Upper lobe of left lung (tissue), 6 donors: ENCODE data around the gene DUSP11. TPM values are rescaled to one million over a fixed set of nuclear protein-coding genes. Genes with fewer than 3 reads are reported as not detected.
"Not testable (repeated sequence)": the region's sequence is repeated elsewhere in the genome, so short reads cannot be mapped to it uniquely, and the experiment has no call there.

Experiments
- ATAC-seq, 2 donors: fragments of 200-7000 bp; cut with Tn5 transposase; one replicate each; pipeline ENCODE4 v1.9.1; 2022; ENCODE audit warnings: mild to moderate bottlenecking in 2 of 2, moderate library complexity in 2 of 2; ENCODE audit not compliant: low FRiP score in 2 of 2
- DNase-seq, 2 donors: peaks; one replicate each; pipeline ENCODE4 v3.0.0-alpha.2; 2019 to 2020
- H3K27ac ChIP-seq, 4 donors: fragments of 200-600 bp; sonication (generic); one replicate each; pipeline ENCODE4 v1.5.1; 2016 to 2019
- H3K27me3 ChIP-seq, 4 donors: fragments of 200-600 bp; sonication (generic); one replicate each; pipeline ENCODE4 v1.5.1; 2017 to 2019
- H3K36me3 ChIP-seq, 4 donors: fragments of 200-600 bp; sonication (generic); one replicate each; pipeline ENCODE4 v1.5.1; 2016 to 2019
- H3K4me1 ChIP-seq, 4 donors: fragments of 200-600 bp; sonication (generic); one replicate each; pipeline ENCODE4 v1.5.1; 2018 to 2019
- H3K4me3 ChIP-seq, 4 donors: fragments of 200-600 bp; sonication (generic); one replicate each; pipeline ENCODE4 v1.5.1; 2017 to 2019; ENCODE audit warnings: mild to moderate bottlenecking in 2 of 4, moderate library complexity in 1 of 4
- H3K9me3 ChIP-seq, 4 donors: fragments of 200-600 bp; sonication (generic); one replicate each; pipeline ENCODE4 v1.5.1; 2018 to 2019
- EP300 ChIP-seq, 4 donors: sonication (generic); formaldehyde crosslinking; IDR thresholded peaks; one replicate each; pipeline ENCODE4 v1.5.1; 2017; ENCODE audit warnings: antibody characterized with exemption in 4 of 4, control low read depth in 2 of 4
- POLR2A ChIP-seq, 4 donors: fragments of 450-650 bp; IDR thresholded peaks; one replicate each; pipeline ENCODE4 v1.5.1; 2016 to 2017; ENCODE audit warnings: antibody characterized with exemption in 4 of 4, mild to moderate bottlenecking in 2 of 4
- POLR2AphosphoS5 ChIP-seq, 2 donors: sonication (generic); formaldehyde crosslinking; IDR thresholded peaks; one replicate each; pipeline ENCODE4 v1.5.1; 2017; ENCODE audit warnings: antibody characterized with exemption in 2 of 2
- WGBS, 2 donors: methylation state at CpG; one replicate each; pipeline ENCODE4 v1.1.5; 2017 to 2018; 5-methylcytosine and 5-hydroxymethylcytosine counted together
- total RNA-seq, 6 donors: library from RNA; depleted of rRNA in 4 of 6; stranded (reverse); fragments of >200 nt in 4 of 6; gene quantifications; one replicate each; pipeline versions ENCODE4 v1.1.0 to v1.2.1, GENCODE V29; 2016 to 2021
- TF ChIP-seq, protein P1 (sequence below), 6 experiments: fragments of 450-650 bp in 4 of 6; fragments of 200-600 bp in 2 of 6; sonication (generic) in 2 of 6; IDR thresholded peaks; one replicate each; pipeline ENCODE4 v1.5.1; 2016 to 2019; ENCODE audit warnings: antibody characterized with exemption in 6 of 6
- donor health status: DM: no; HTN: no; CAD: no; lungs with moderate emphysema.
- donor health status: DM: no; HTN: yes; CAD: no; lungs with severe emphysema.

The DUSP11 gene
- total RNA-seq, 6 donors from 2014 or later: 14.2 to 40.9 (median 19.7) TPM

DNA sequence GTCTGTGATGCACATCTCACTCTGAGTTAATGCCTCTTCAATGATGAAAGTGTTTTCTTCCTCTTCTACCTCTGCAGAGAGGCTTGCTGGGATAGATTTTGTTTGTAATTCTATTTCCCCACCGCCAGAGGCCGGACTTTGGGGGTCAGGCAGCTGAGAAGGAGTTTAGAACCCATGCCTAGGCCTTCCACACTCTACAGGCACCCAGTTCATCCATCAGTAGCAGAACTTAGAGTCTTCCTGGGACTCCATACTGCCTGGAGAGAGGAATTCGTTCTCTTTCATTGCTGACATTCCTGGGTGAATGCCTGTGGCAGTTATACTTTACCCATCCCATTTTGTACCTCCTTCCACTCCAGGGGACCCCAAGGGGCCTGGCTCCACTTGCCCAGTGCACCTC, 51.9 kb downstream of the DUSP11 start:
- Histone ChIP-seq H3K27me3 (no peaks in the 10 kb centered on the region), H3K4me1 (no peaks in the 10 kb centered on the region), H3K36me3 (peaks cover 9 to 54% (median 33%) of the 10 kb centered on the region in 4 donors), H3K9me3 (no peaks in the 10 kb centered on the region), H3K27ac (no peak overlapping the region), H3K4me3 (no peak overlapping the region)
- 80 to 82% methylated on average over 3 of the region's 3 CpGs for WGBS, 2 donors
- TF ChIP-seq, protein P1, sequence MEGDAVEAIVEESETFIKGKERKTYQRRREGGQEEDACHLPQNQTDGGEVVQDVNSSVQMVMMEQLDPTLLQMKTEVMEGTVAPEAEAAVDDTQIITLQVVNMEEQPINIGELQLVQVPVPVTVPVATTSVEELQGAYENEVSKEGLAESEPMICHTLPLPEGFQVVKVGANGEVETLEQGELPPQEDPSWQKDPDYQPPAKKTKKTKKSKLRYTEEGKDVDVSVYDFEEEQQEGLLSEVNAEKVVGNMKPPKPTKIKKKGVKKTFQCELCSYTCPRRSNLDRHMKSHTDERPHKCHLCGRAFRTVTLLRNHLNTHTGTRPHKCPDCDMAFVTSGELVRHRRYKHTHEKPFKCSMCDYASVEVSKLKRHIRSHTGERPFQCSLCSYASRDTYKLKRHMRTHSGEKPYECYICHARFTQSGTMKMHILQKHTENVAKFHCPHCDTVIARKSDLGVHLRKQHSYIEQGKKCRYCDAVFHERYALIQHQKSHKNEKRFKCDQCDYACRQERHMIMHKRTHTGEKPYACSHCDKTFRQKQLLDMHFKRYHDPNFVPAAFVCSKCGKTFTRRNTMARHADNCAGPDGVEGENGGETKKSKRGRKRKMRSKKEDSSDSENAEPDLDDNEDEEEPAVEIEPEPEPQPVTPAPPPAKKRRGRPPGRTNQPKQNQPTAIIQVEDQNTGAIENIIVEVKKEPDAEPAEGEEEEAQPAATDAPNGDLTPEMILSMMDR (IDR thresholded peaks at IDR 0.05): no peak
- TF ChIP-seq POLR2AphosphoS5 (IDR thresholded peaks at IDR 0.05): no peak
- no peak for TF ChIP-seq EP300 (IDR thresholded peaks at IDR 0.05)
- TF ChIP-seq POLR2A (IDR thresholded peaks at IDR 0.05): no peak
- ATAC-seq (no peak), DNase-seq (no peak)

DNA sequence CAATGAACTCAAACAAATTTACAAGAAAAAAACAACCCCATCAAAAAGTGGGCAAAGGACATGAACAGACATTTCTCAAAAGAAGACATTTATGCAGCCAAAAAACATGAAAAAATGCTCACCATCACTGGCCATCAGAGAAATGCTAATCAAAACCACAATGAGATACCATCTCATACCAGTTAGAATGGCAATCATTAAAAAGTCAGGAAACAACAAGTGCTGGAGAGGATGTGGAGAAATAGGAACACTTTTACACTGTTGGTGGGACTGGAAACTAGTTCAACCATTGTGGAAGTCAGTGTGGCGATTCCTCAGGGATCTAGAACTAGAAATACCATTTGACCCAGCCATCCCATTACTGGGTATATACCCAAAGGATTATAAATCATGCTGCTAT, 53.2 kb downstream of the DUSP11 start:
- H3K27me3 ChIP-seq, H3K4me3 ChIP-seq, DNase-seq, H3K9me3 ChIP-seq, H3K27ac ChIP-seq, H3K4me1 ChIP-seq, ATAC-seq: not testable (repeated sequence)
- peaks cover 2 to 41% (median 22%) of the 10 kb centered on the region in 4 donors for H3K36me3 ChIP-seq
- WGBS, 2 donors: 100% methylated on average over 1 of the region's 1 CpG

DNA sequence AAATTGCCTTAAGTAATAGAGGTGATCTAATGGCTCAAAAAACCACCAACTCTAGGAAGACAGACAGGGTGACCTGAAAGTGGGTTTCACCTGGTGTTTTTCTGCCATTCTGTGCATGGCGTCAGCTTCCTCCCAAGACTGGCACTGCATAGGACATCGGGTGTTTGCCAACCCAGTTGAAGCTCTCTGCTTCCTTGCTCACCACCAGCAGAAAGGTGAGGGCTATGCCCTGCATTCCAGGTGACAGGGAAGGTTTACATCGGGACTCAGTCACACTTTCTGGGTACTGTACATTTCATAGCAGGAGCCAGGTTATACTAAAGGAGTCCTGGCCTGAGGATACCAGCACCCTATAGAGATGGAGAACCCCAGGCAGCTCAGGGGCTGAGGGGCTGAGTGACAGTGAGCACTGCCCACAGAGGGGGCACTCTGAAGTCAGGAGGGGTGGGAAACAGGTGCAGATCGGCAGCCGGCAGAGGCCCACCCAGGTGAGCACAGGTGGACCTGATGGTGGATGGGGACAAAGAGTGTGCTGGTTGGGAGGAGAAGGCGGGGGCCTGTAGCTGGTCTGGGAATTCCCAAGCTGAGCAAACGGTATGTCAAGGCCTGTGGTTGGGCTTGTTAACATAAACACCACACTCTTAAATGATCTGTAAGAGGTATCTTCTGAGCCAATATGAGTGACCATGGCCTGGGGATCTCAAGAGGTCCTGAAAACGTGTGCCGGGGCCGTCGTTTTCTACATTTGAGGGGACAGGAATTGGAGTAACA, 60.9 kb downstream of the DUSP11 start:
- ATAC-seq: peak in 1 of 2 donors; percentile 46
- TF ChIP-seq, protein P1 (IDR thresholded peaks at IDR 0.05): no peak
- TF ChIP-seq EP300 (IDR thresholded peaks at IDR 0.05): no peak
- TF ChIP-seq POLR2A (IDR thresholded peaks at IDR 0.05): no peak
- no peak for TF ChIP-seq POLR2AphosphoS5 (IDR thresholded peaks at IDR 0.05)
- 81 to 85% methylated on average over 11 of the region's 11 CpGs for WGBS, 2 donors

DNA sequence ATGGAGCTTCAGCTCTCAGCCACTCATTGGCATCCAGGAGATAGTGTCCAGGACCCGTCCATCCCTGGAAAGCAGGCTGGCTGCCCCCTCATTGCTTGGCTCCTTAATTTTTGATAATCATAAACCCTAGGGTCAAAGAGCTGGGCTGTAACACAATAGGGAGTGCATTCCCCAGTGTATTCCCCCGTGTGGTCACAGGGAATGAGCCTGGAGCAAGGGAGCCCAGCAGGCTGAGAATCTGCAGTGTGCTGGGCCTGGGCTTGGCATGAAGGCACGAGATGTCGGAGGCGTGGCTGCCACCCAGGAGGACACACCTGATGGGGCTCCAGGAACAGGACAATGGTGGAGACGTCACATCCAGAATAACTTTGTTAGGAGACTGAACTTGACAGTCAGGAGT, 61.5 kb downstream of the DUSP11 start:
- 80 to 93% methylated on average over 6 of the region's 6 CpGs for WGBS, 2 donors
- no peaks in the 10 kb centered on the region for H3K27me3 ChIP-seq
- DNase-seq: no peak

More for the DNA sequence above, 60.9 kb downstream of the DUSP11 start:
- no peaks in the 10 kb centered on the region for H3K27me3 ChIP-seq
- no peaks in the 10 kb centered on the region for H3K4me1 ChIP-seq
- peaks cover 0 to 6% (median 0%) of the 10 kb centered on the region in 4 donors for H3K9me3 ChIP-seq
- no peak overlapping the region for H3K4me3 ChIP-seq
- no peaks in the 10 kb centered on the region for H3K36me3 ChIP-seq
- DNase-seq: no peak
- H3K27ac ChIP-seq: no peak overlapping the region

DNA sequence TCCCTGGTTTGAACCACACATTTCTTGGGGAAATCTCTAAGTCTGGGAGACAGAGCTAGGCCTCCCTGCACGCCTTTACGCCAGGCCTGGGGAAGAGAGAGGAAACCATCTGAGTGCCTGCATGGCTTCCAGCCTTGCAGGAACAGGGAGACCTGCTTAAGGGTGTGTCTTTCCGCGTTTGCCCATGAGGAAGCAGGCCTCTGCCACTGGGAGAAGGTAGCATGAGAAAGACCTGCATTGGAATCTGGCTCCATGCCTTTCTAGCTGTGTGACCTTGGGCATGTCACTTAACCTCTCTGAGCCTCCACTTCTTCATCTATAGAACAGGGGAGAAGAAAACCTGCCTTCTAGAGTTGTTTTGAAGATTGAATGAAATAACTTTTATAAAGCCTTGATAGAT, 62.2 kb downstream of the DUSP11 start:
- H3K27ac ChIP-seq, ATAC-seq, H3K4me3 ChIP-seq: not testable (repeated sequence)

More for the DNA sequence above, 61.5 kb downstream of the DUSP11 start:
- Histone ChIP-seq H3K9me3 (peaks cover 0 to 6% (median 0%) of the 10 kb centered on the region in 4 donors), H3K36me3 (no peaks in the 10 kb centered on the region), H3K4me3 (no peak overlapping the region), H3K4me1 (no peaks in the 10 kb centered on the region), H3K27ac (no peak overlapping the region)
- TF ChIP-seq POLR2A (IDR thresholded peaks at IDR 0.05) (no peak), EP300 (IDR thresholded peaks at IDR 0.05) (no peak), POLR2AphosphoS5 (IDR thresholded peaks at IDR 0.05) (no peak)
- TF ChIP-seq, protein P1 (IDR thresholded peaks at IDR 0.05): no peak
- ATAC-seq: no peak

DNA sequence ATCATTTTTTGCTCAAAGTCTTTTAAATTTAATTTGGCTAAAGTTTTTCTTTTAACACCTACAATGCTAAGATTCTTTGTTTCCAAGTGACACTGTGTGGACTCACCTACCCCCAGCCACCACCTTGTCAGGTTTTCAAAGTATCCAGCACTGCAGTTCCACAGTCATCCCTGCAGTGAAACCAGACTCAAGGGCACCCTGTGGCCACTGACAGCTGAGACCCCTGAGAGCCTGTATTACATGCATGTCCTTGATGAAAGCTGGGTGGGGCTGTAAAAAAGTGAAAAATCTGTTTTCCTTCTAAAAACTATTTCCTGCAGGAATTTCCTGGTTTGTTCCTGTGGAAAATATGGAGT, 62.7 kb downstream of the DUSP11 start:
- no peak overlapping the region for H3K4me3 ChIP-seq
- DNase-seq (no peak), ATAC-seq (peak in 1 of 2 donors; percentile 16)
- TF ChIP-seq POLR2AphosphoS5 (IDR thresholded peaks at IDR 0.05) (no peak), POLR2A (IDR thresholded peaks at IDR 0.05) (no peak), EP300 (IDR thresholded peaks at IDR 0.05) (no peak)
- TF ChIP-seq, protein P1 (IDR thresholded peaks at IDR 0.05): no peak
- H3K4me1 ChIP-seq: no peaks in the 10 kb centered on the region
- peaks cover 0 to 6% (median 0%) of the 10 kb centered on the region in 4 donors for H3K9me3 ChIP-seq
- no peak overlapping the region for H3K27ac ChIP-seq
- H3K27me3 ChIP-seq: no peaks in the 10 kb centered on the region
- H3K36me3 ChIP-seq: no peaks in the 10 kb centered on the region

More for the DNA sequence above, 62.2 kb downstream of the DUSP11 start:
- not testable (repeated sequence) for H3K9me3 ChIP-seq, DNase-seq, H3K36me3 ChIP-seq, H3K27me3 ChIP-seq, H3K4me1 ChIP-seq
- 92 to 100% methylated on average over 2 of the region's 4 CpGs for WGBS, 2 donors
